CD4-positive, alpha-beta T cell treated with Interleukin-2 at 100 ng/mL for 4 hours (primary cell): ENCODE results near the gene PPME1.

Source experiments
- DNase-seq: peaks from one replicate; pipeline ENCODE4 v3.0.0-alpha.2; 2020; ENCODE audit warnings: low spot score

PPME1 gene

DNA sequence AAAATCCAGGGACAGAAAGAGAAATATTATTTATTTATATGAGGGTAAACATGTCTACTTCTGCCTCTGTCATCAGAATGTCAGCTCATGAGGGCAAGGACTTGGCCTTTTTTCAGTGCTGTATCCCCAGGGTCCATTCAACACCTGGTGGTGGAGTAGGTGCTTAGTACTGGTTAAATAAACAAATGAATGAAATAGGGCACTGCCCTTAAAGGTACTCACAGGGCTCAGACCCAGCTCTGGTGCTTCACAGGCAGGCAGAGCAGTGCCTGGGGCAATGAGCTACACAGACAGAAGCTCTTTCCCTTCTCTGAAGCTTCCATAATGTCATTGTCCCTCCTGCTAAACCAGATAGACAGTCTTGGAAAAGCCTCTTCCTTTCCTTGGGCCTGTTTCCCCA, 109.4 kb downstream of the PPME1 start:
- DNase-seq, result no peak

DNA sequence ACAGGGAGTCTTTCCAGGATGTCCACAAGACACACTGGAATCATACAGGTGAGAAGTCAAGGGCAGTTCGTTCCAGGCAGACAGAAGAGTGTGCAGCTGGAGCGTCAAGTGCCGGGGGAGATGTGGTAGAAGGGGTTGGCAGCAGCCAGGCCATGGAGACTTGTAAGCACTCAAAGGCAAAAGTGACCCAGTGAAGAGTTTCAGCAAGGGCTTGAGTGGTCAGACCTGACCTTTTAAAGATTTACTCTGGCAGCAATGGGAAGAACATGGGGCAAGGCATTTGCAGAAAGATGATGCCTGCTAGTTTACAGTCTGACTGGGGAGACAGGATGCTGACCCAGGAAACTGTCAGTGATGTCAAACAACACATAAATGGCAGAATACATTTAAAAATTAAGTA, 111.3 kb downstream of the PPME1 start:
- DNase-seq, result no peak

DNA sequence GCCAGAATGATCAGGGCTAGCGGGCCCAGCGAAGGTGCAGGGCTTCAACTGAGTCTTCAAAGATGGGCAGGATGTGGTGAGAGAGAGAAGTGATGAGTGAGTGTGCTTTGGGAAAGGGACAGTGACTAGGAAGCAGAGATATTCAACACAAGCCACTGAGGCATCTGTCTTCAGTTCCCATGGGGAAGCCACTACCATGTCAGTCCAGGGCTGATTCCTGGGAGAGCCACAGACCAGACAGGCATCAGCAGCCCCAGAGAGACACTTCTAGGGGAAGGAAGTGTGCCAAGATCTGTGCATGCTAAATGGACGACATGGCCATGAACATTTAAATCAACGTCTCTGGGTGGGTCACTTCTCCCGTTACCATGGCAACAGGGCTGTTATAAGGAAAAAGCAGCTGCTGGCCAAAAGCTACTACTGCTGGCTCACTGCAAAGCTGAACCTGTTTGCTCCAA, 111.9 kb downstream of the PPME1 start:
- no peak for DNase-seq

DNA sequence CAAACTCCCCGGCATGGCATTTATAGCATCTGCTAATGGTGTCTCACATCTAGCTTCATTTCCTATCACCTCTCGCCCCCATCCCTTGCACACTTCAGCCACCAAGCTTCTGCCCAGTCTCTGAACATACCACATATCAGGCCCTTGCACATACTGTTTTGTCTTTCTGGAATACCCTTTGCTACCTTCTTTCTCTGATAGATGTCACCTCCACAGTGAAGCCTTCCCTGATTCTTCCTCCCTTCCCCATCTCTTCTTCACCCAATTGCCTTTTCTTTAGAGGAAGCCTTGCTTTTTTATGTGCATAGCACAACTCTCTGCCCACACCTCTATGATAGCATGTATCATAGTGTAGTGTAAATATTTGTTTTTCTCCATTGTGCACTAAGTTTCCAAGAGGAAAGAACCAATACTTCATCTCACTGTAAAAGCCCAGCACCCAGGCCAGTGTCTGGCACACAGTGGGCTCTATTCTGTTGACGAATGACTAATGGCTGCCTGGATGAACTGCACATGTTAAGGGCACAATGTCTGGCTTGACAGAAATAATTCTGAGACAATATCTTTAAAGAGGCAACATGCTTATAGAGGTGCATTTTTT, 112.6 kb downstream of the PPME1 start:
- no peak for DNase-seq

DNA sequence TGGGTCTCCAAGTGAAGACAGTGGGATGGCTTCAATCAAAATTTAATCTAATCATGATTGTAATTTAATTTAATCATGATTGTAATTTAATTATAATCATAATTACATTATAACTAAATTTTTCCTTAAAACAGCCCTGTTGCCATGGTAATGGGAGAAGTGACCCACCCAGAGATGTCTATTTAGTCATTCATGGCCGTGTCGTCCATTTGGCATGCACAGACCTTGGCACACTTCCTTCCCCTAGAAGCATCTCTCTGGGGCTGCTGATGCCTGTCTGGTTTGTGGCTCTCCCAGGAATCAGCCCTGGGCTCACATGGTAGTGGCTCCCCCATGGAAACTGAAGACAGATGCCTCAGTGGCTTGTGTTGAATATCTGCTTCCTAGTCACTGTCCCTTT, 113.4 kb downstream of the PPME1 start:
- DNase-seq, result no peak

DNA sequence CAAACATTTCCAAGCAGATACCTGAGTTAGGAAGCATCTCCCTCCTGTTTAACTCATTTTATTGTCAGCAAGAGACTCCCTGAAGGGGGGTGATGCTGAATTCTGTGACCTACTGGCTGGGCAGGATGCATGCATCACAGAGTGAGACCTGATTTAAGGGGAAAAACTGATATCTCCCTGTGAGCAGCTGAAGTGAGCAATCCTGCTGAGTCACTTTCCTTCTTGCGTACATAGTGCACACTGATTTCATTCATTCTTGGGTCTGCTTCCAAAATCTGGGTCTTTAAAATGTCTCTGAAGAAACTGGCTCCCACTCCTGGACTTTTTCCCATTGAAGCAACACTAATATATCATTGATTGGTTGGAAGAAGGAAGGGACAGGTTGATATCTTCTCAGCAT, 117.1 kb downstream of the PPME1 start:
- DNase-seq, result no peak

DNA sequence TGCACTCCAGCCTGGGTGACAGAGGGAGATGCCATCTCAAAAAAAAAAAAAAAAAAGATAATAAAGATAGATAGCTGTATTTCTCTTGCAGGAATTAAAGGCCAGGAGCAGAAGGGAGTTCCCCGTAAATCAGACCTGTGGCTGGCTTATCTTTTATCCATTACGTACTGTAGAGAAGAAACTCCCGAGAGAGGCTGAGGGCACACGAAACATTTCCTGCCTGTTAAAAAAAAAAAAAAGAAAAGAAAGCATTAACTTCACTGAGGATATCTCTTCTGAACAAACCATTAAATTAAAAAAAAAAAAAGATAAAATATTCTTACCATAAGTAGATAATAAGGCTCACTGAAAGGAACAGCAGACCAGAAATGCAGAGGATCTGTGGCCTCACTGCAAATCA, 117.8 kb downstream of the PPME1 start:
- no peak for DNase-seq

DNA sequence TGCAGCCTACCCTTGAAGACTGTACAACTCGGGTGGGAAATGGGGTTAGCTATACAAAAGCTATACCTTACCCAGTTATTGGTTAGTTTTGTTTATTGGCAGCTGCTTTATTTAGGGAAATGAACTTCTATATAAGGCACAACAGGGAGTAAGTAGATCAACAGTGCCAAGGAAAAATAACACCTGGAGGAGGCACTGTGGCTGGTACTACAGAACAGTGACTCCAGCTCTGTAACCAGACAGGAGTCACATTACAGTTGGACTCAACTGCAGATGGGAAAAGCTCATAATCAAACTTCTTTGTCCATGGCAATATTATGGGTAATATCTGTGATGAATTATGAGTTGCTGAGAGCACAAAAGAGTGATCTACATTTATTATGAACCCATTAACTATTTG, 126.4 kb downstream of the PPME1 start:
- DNase-seq, result no peak

DNA sequence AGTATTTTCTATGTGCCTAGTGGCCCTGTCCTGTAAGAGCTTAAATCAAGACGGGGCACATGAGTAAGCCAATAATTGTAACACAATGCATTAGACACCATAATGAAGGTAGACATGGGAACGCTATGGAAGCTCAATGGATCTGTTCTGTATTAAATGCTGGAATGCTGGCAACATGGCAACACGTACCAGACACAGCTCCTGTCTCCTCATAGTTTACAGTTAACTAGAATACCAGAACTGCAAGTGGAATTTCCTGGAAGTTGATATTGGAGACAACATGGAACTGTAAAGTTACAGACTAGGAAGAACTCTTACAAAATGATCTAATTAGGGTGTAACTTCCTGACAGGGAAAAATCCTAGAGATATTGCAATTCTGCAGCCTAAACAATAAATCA, 127.9 kb downstream of the PPME1 start:
- no peak for DNase-seq
